K562 (cell line): ENCODE results near the gene SUFU. TPM values are rescaled to one million over a fixed set of nuclear protein-coding genes. Genes with fewer than 3 reads are reported as not detected.

Source experiments
- BCLAF1 ChIP-seq, 2 experiments: fragments of 450-650 bp in 1 of 2; IDR thresholded peaks; 2 replicates each; pipeline ENCODE4 v1.6.1; 2011 to 2017; ENCODE audit warnings: low read depth in 2 of 2, antibody characterized with exemption in 1 of 2, borderline replicate concordance in 1 of 2, low read length in 1 of 2, mild to moderate bottlenecking in 1 of 2, mixed read lengths in 1 of 2; ENCODE audit not compliant: control insufficient read depth in 1 of 2
- CBX8 ChIP-seq: fragments of 200-600 bp; sonication (generic); IDR thresholded peaks from 2 replicates; pipeline ENCODE4 v1.6.1; 2012; ENCODE audit warnings: borderline replicate concordance, mixed run types, low read depth, mild to moderate bottlenecking, moderate library complexity, mixed read lengths, low read length, control low read depth, inconsistent platforms; ENCODE audit not compliant: poor library complexity, severe bottlenecking; ENCODE audit errors: extremely low read depth
- CEBPB ChIP-seq: fragments of 450-650 bp; IDR thresholded peaks from 2 replicates; pipeline ENCODE4 v1.6.1; 2016; ENCODE audit warnings: missing genetic modification characterization, missing compliant biosample characterization
- FOSL1 ChIP-seq: fragments of 200-800 bp; sonication (Bioruptor generic); conservative IDR thresholded peaks from 2 replicates; pipeline ENCODE4 v1.6.1; 2016; ENCODE audit warnings: missing genetic modification characterization, missing compliant biosample characterization
- HCFC1 ChIP-seq: IDR thresholded peaks from 2 replicates; pipeline ENCODE4 v1.6.1; 2012; ENCODE audit warnings: low read depth, low read length, improper control_type of control experiment
- HMBOX1 ChIP-seq: sonication (generic); IDR thresholded peaks from 2 replicates; pipeline ENCODE4 v1.6.1; 2016
- ILF3 ChIP-seq: fragments of 450-650 bp; IDR thresholded peaks from 2 replicates; pipeline ENCODE4 v1.6.1; 2018; ENCODE audit warnings: antibody characterized with exemption, mild to moderate bottlenecking, moderate library complexity, borderline replicate concordance
- MED1 ChIP-seq: sonication (generic); formaldehyde crosslinking; IDR thresholded peaks from 2 replicates; pipeline ENCODE4 v1.8.1; 2023; ENCODE audit warnings: missing genetic modification reagents, borderline replicate concordance
- NR1H2 ChIP-seq: sonication (generic); formaldehyde crosslinking; IDR thresholded peaks from 2 replicates; pipeline ENCODE4 v1.4.0; 2020; ENCODE audit warnings: mild to moderate bottlenecking, missing genetic modification reagents
- PHF20 ChIP-seq: fragments of 450-650 bp; IDR thresholded peaks from 2 replicates; pipeline ENCODE4 v1.6.1; 2018; ENCODE audit not compliant: partially characterized antibody
- PURB ChIP-seq: sonication (generic); formaldehyde crosslinking; IDR thresholded peaks from 2 replicates; pipeline ENCODE4 v1.9.0; 2021; ENCODE audit warnings: low read depth, mild to moderate bottlenecking, missing genetic modification reagents
- SIN3B ChIP-seq: fragments of 450-650 bp; IDR thresholded peaks from 2 replicates; pipeline ENCODE4 v1.6.1; 2017; ENCODE audit warnings: low read depth, mild to moderate bottlenecking, moderate library complexity
- TEAD2 ChIP-seq: fragments of 450-650 bp; IDR thresholded peaks from 2 replicates; pipeline ENCODE4 v1.6.1; 2016; ENCODE audit warnings: missing genetic modification characterization, control low read depth, missing compliant biosample characterization
- THRB ChIP-seq: fragments of 450-650 bp; formaldehyde crosslinking; conservative IDR thresholded peaks from 2 replicates; pipeline ENCODE4 v1.4.0; 2022; ENCODE audit warnings: mild to moderate bottlenecking, missing genetic modification characterization
- ZBTB1 ChIP-seq: sonication (generic); formaldehyde crosslinking; IDR thresholded peaks from 2 replicates; pipeline ENCODE4 v1.8.1; 2023; ENCODE audit warnings: missing genetic modification reagents, low read depth, mild to moderate bottlenecking, borderline replicate concordance
- ZBTB2 ChIP-seq: fragments of 450-650 bp; IDR thresholded peaks from 2 replicates; pipeline ENCODE4 v1.6.1; 2016; ENCODE audit warnings: antibody characterized with exemption
- ZKSCAN8 ChIP-seq: fragments of 200-800 bp; sonication (Bioruptor generic); IDR thresholded peaks from 2 replicates; pipeline ENCODE4 v1.6.1; 2016; ENCODE audit warnings: missing genetic modification characterization, missing compliant biosample characterization
- ZNF134 ChIP-seq: fragments of 250-450 bp; sonication (Bioruptor Pico); conservative IDR thresholded peaks from 2 replicates; pipeline ENCODE4 v1.4.0; 2020
- ZNF41 ChIP-seq: fragments of 250-450 bp; sonication (Bioruptor Pico); conservative IDR thresholded peaks from 2 replicates; pipeline ENCODE4 v1.4.0; 2020; ENCODE audit warnings: mild to moderate bottlenecking
- ZNF766 ChIP-seq: fragments of 200-800 bp; sonication (Bioruptor generic); conservative IDR thresholded peaks from 2 replicates; pipeline ENCODE4 v1.6.1; 2016; ENCODE audit warnings: missing genetic modification characterization, missing compliant biosample characterization
- ZNF785 ChIP-seq: fragments of 250-450 bp; sonication (Bioruptor Pico); IDR thresholded peaks from 2 replicates; pipeline ENCODE4 v1.4.0; 2020; ENCODE audit warnings: mild to moderate bottlenecking
- polyA plus RNA-seq, 8 experiments: library from polyadenylated mRNA; depleted of rRNA in 4 of 8; stranded (reverse) in 5 of 8; unstranded in 3 of 8; fragments of >200 nt; fragmentation: Nextera tagmentation in 2 of 8; fragmentation: Illumina TruSeq in 1 of 8; extraction: Ambion mirVana in 2 of 8; extraction: Trizol in 1 of 8; gene quantifications; 2 replicates each; pipeline versions ENCODE4 v1.2.1 to v1.2.3, GENCODE V29; 2011 to 2014; ENCODE audit warnings: inconsistent platforms in 1 of 8, missing spikeins in 1 of 8
- total RNA-seq, 7 experiments: library from RNA; depleted of rRNA in 6 of 7; stranded (reverse); fragments of >200 nt in 6 of 7; fragmentation: Illumina TruSeq in 2 of 7; extraction: Trizol in 2 of 7; gene quantifications; 2 replicates each; pipeline versions ENCODE4 v1.2.1 to v1.2.3, GENCODE V29; 2011 to 2021; ENCODE audit warnings: low replicate concordance in 1 of 7

Gene SUFU
- total and polyA plus RNA-seq, 9 of the 15 experiments (the other 6 are each of a cell fraction or from before 2014, with no cell fraction given) = 0.59 to 6.3 (median 0.82) TPM

GRCh38 chr10:102502337-102503151 is 1.2 kb upstream of the SUFU start, which contains the start of gene ACTR1A (continued):
- no peak for TF ChIP-seq FOSL1
- TF ChIP-seq THRB (CRISPR knock-in tag) = no peak
- no peak for TF ChIP-seq PURB (CRISPR knock-in tag)
- TF ChIP-seq NR1H2 = no peak
- peak; percentile 60 for TF ChIP-seq PHF20
- TF ChIP-seq ZNF766 = peak; percentile 89
- no peak for TF ChIP-seq CBX8
- TF ChIP-seq ZBTB2 = peak; percentile 92
- TF ChIP-seq CEBPB (tag) = no peak
- TF ChIP-seq ZBTB1 (CRISPR knock-in tag) = no peak
- no peak for TF ChIP-seq MED1 (CRISPR knock-in tag)
- TF ChIP-seq ZNF134 (CRISPR knock-in tag) = no peak
- TF ChIP-seq SIN3B = peak; percentile 19; the same call in 1 of the 2 replicates
- peak; percentile 98 for TF ChIP-seq HCFC1
- TF ChIP-seq HMBOX1 = peak; percentile 50; the same call in 1 of the 2 replicates
- no peak for TF ChIP-seq ZNF785
- TF ChIP-seq ZNF41 (CRISPR knock-in tag) = no peak
- no peak for TF ChIP-seq BCLAF1 (IDR thresholded peaks at IDR 0.05; ENCODE audit: borderline replicate concordance in 1 of 2, control insufficient read depth in 1 of 2, low read depth in 2 of 2, low read length in 1 of 2)
- TF ChIP-seq ILF3 = no peak
- TF ChIP-seq ZKSCAN8 (CRISPR knock-in tag) = no peak
- TF ChIP-seq TEAD2 = no peak
